ENCODE measurements around the gene APOH.

DNA sequence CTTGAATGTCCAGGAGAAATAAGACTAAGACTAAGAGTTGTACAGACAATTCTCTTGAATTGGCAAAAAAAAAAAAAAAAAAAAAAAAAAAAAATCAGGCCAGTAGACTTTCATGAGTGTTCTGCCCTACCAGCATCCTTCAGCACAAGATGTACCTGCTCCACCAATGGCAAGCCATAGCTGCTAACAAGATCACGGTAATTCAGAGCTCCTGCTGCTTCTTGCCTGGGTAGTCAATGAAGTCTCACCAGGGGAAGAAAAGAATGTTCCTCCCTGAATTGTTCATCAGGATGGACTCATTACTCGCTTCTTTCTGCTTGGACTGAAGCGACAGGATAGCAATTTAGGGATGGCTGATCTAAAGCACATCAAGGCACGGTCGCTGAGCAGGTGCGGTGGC lies 31.1 kb upstream of the APOH start:
- no peak for TF ChIP-seq CTCF (IDR thresholded peaks at IDR 0.05)
- TF ChIP-seq TCF7L2 (IDR thresholded peaks at IDR 0.05; ENCODE audit: low read depth, low read length) = no peak
- TF ChIP-seq POLR2AphosphoS5 (IDR thresholded peaks at IDR 0.05; ENCODE audit: low read depth, low read length) = no peak
- TF ChIP-seq SIN3A (IDR thresholded peaks at IDR 0.05; ENCODE audit: borderline replicate concordance, insufficient read depth, low read depth, low read length) = no peak
